HG03378 (cell line): ENCODE results near the gene LEMD3.

Experiments
- ATAC-seq: cut with Tn5 transposase; IDR thresholded peaks from one replicate; pipeline ENCODE4 v1.9.1; 2021; ENCODE audit warnings: mild to moderate bottlenecking, moderate library complexity; ENCODE audit not compliant: unreplicated experiment

LEMD3 gene

GRCh38 chr12:65168681-65169319 lies 583 bp upstream of the LEMD3 start:
- peak; percentile 5 for ATAC-seq

GRCh38 chr12:65170209-65170881 lies 962 bp downstream of the LEMD3 start:
- peak; percentile 36 for ATAC-seq

DNA sequence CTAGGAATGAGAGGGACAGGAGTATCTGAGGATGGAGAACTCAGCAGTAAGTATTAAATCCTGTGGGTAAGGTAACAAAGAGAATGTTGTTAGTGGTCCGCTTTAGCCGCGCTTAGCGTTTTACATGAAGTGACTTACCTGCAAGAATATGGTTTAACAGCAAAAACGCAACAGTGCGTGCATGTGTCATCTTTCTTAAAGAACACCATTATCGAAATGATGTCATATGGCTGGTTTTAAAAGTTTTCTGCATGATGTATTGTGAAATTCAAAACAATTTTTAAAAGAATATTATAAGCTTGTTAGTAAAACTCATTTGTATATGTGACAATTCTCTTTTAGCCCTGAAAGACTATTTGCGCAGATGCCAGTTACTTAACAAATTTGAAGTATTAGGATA lies 1.7 kb downstream of the LEMD3 start:
- ATAC-seq = no peak

GRCh38 chr12:65171870-65172269 lies 2.5 kb downstream of the LEMD3 start:
- ATAC-seq = no peak

DNA sequence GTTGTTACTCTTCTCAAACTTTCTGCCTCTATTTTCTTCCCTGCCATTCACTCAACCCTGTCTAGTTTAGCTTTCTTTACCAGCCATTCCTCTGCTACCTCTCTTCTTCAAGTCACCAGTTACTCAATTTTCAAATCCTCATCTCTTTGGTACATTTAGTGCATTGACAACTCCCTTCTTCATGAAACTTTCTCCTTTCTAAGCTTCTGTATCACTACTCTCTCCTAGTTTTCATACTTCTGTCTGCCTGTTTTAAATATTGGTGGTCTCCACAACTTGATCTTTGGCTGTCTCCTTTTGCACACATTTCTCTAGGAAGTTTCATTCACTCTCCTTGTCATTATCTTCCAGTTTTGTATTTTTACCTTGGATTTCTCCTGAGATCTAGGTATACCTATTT lies 6.0 kb downstream of the LEMD3 start:
- no peak for ATAC-seq

DNA sequence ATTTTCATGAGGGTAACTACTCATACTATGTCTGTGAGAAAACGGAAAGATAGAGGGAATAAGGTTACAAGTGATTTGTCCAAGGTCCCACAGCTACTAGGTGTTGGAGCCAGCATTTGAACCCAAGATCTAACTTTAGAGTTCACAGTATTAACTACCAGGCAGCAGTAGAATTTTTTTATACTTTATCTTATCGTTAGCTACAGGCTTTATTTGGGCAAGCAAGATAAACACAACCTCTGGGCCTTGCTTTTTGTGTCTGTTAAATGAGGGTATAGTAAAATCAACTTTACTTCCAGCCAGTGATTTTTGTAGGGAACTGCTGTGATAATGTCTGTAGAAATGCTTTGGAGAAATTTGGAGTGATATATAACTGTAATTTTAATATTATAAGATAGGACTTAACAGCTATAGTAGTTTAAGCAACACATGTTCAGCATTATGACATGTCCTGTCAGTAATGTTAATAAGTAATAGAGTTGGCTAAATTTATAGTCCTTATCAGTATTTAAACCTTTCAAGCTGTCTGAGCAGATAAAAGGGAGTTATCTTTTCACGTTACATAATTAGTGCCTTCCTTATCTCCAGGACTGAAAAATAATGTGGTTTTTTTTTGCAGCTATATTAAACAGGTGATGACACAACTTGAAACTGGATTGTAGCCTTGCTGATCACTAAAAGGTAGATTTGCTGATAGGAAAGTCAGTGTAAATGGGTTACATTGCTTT lies 12.8 kb downstream of the LEMD3 start:
- ATAC-seq = peak; percentile 45

- ATAC-seq = no peak
Observed at GRCh38 chr12:65184176-65184857, 14.9 kb downstream of the LEMD3 start.

GRCh38 chr12:65184858-65185229 lies 15.5 kb downstream of the LEMD3 start:
- no peak for ATAC-seq

GRCh38 chr12:65187665-65188064 lies 18.3 kb downstream of the LEMD3 start:
- no peak for ATAC-seq

GRCh38 chr12:65188179-65188701 lies 18.9 kb downstream of the LEMD3 start:
- peak; percentile 41 for ATAC-seq

DNA sequence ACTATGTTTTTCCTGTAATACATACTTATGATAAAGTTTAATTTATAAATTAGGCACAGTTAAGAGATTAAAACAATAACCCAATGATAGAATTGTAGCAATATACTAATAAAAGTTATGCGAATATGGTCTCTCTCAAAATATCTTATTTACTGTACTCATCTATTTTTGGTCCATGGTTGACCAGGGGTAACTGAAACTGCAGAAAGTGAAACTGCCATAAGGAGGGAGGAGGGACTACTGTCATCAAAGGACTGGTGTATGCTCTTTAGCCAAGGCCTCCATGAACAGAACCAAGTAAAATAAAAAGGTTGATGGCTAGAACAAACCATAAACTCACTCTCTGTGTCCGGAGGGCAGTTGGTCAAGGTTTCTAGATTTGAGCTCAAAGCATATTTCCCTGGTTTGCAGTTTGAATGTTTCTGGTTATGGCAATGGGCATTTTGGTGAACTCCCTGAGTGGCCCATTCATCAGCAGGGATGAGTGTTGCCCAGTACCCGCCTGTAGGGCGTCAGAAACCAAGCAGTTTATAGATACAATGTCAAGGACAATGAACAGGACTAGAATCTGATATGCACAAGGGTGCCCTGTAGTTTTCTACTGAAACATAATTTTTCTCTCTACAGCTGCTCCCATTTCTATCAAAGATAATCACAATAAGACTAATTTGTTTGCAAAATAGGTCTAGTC lies 19.8 kb downstream of the LEMD3 start:
- peak; percentile 97 for ATAC-seq

DNA sequence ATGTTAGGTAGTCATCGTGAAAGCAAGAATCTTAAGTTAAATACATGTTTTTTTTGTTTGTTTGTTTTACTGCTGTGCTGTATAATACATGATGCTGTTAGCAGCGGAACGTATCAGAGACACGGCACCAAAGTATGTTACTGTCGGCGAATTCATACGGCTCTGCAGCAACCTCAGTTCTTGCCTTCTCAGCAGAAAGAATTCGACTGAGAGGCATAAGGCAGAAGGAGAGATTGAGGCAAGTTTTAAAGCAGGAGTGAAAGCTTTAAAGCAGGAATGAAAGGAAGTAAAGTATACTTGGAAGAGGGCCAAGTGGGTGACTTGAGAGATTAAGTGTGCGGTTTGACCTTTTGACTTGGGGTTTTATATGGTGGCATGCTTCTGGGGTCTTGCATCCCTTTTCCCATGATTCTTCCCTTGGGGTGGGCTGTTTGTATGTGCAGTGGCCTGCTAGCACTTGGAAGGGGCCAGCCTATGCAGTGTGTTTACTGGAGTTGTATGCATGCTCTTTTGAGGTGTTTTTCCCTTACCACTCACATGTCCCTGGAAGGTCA lies 23.7 kb downstream of the LEMD3 start:
- no peak for ATAC-seq

- no peak for ATAC-seq
Observed at GRCh38 chr12:65194949-65195348, 25.6 kb downstream of the LEMD3 start.

- no peak for ATAC-seq
Observed at GRCh38 chr12:65195387-65196055, 26.1 kb downstream of the LEMD3 start.

- ATAC-seq = no peak
Observed at GRCh38 chr12:65196762-65197567, 27.6 kb downstream of the LEMD3 start.

DNA sequence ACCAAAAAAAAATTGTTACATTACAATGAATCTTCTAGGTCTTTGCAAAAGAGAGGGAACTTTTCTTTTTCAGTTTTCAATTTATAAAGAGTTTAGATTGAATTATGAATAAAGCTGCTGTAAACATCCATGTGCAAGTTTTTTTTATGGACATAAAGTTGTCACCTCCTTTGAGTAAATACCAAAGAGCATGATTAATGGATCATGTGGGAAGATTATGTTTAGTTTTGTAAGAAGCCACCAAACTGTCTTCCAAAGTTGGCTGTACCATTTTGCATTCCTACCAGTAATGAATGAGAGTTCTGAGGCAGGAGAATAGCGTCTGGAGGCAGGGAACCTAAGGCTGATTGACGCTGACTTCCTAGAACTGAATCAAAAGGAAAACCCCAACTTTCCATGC lies 30.2 kb downstream of the LEMD3 start:
- ATAC-seq = no peak

DNA sequence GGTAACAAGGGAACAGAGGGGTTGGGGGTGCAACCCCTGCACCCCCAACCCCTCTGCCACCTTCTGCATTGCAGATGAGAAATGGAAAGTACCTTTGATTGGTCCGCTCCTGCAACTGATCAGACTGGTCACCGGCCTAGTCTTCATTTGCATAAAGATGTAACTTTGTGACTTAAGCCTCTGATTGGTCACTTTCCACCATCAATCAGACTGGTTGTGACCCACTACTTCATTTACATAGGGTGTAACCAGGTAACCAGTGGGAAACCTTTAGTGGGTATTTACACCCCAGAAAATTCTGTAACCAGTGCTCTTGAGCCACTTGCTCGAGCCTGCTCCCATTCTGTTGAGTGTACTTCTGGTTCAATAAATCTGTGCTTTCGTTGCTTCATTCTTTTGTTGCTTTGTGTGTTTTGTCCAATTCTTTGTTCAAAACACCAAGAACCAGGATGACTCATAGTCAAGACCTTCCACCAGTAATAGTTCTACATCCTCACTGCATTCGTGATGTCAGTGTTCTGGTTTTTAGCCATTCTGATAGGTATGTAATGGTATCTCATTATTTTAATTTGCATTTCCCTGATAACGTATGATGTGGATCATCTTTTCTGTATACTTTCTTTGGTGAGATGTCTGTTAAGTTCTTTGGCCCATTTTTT lies 30.8 kb downstream of the LEMD3 start:
- ATAC-seq = no peak

GRCh38 chr12:65203376-65203775 lies 34.0 kb downstream of the LEMD3 start:
- ATAC-seq = no peak
